PFSK-1 (cell line): ENCODE measurements around the gene ACE.

Source experiments
- POLR2AphosphoS5 ChIP-seq: IDR thresholded peaks from 2 replicates; pipeline ENCODE4 v1.6.1; 2012; ENCODE audit warnings: low read depth, mild to moderate bottlenecking, control low read depth, low read length, moderate library complexity
- SIN3A ChIP-seq: IDR thresholded peaks from 2 replicates; pipeline ENCODE4 v1.6.1; 2012; ENCODE audit warnings: mild to moderate bottlenecking, low read length, moderate library complexity, borderline replicate concordance; ENCODE audit not compliant: insufficient read depth

DNA sequence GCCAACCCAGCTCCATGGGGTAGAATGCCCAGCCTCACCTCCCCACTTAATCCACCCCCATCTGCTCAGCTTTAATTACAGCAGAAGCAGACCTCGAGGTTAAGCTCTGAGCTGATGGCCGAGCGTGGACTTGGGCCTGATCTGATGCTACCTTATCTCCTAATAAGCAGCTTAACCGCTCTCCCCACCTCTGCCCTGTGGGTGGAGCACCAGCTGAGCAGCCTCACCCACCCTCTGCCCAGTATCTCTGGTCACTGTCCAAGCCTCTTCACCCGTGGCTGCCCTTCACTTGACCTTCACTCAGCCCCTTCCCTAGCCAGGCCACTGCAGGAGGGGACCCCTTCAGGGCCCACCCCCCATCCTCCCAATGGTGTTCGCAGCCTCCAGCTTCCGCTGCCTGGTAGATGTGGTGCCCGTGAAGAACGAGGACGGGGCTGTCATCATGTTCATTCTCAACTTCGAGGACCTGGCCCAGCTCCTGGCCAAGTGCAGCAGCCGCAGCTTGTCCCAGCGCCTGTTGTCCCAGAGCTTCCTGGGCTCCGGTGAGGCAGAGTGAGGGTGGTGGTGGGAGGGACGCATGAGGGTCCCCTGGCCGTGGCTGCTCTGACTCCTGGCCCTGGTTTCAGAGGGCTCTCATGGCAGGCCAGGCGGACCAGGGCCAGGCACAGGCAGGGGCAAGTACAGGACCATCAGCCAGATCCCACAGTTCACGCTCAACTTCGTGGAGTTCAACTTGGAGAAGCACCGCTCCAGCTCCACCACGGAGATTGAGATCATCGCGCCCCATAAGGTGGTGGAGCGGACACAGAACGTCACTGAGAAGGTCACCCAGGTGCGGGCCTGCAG, 53.1 kb downstream of the ACE start:
- TF ChIP-seq SIN3A: no peak
- no peak for TF ChIP-seq POLR2AphosphoS5
